Caco-2 (cell line): ENCODE measurements around the gene ZBTB17. TPM values are rescaled to one million over a fixed set of nuclear protein-coding genes. Genes with fewer than 3 reads are reported as not detected.

Source experiments
- BruUV-seq: library from RNA; stranded (reverse); fragments of 400-500 nt; replicated peaks from 2 replicates; lab custom pipeline; 2021; lab: Mats Ljungman, UMichigan
- CTCF ChIA-PET: fragments of 300-600 bp; sonication (Branson Sonifier 250); formaldehyde crosslinking; loops from one replicate; lab custom pipeline; 2022; ENCODE audit warnings: antibody characterized with exemption; lab: Charles Lee
- POLR2A ChIA-PET: fragments of 300-600 bp; sonication (Branson Sonifier 250); formaldehyde crosslinking; loops from one replicate; lab custom pipeline; 2022; ENCODE audit warnings: antibody characterized with exemption; lab: Charles Lee
- DNase-seq, 2 experiments: peaks; one replicate each; pipeline versions ENCODE4 v3.0.0 to v3.0.0-alpha.2; 2020 to 2022
- H3K27me3 ChIP-seq: replicated peaks from 2 replicates; pipeline ENCODE4 v1.6.0; 2011; ENCODE audit warnings: low read length; ENCODE audit not compliant: control insufficient read depth, insufficient read depth
- H3K36me3 ChIP-seq: 2 replicates; pipeline ENCODE4 v1.5.1; 2011; ENCODE audit warnings: low read length; ENCODE audit not compliant: control insufficient read depth, insufficient read depth
- H3K4me1 ChIP-seq: fragments of 250-450 bp; sonication (Bioruptor Pico); 2 replicates; pipeline ENCODE4 v1.5.1; 2020; ENCODE audit warnings: mild to moderate bottlenecking
- H3K4me3 ChIP-seq: 2 replicates; pipeline ENCODE4 v1.5.1; 2011; ENCODE audit warnings: low read depth, mild to moderate bottlenecking, control low read depth, low read length
- H3K9me3 ChIP-seq: fragments of 250-450 bp; sonication (Bioruptor Pico); 2 replicates; pipeline ENCODE4 v1.5.1; 2020; ENCODE audit warnings: mild to moderate bottlenecking, moderate library complexity
- H3K27ac Mint-ChIP-seq: one replicate; pipeline ENCODE4 v1.8.0; 2022; ENCODE audit warnings: mixed read lengths; ENCODE audit not compliant: unreplicated experiment
- H3K27me3 Mint-ChIP-seq: one replicate; pipeline ENCODE4 v1.8.0; 2022; ENCODE audit warnings: mixed read lengths; ENCODE audit not compliant: insufficient read depth, unreplicated experiment
- H3K36me3 Mint-ChIP-seq: one replicate; pipeline ENCODE4 v1.8.0; 2022; ENCODE audit warnings: mild to moderate bottlenecking, mixed read lengths; ENCODE audit not compliant: insufficient read depth, unreplicated experiment
- H3K4me1 Mint-ChIP-seq: one replicate; pipeline ENCODE4 v1.8.0; 2022; ENCODE audit warnings: low read depth, mixed read lengths; ENCODE audit not compliant: unreplicated experiment
- H3K4me3 Mint-ChIP-seq: one replicate; pipeline ENCODE4 v1.8.0; 2022; ENCODE audit warnings: mild to moderate bottlenecking, moderate library complexity, mixed read lengths; ENCODE audit not compliant: unreplicated experiment
- H3K9me3 Mint-ChIP-seq: one replicate; pipeline ENCODE4 v1.8.0; 2022; ENCODE audit warnings: mixed read lengths; ENCODE audit not compliant: unreplicated experiment
- CTCF ChIP-seq, 2 experiments: fragments of 200-600 bp in 1 of 2; IDR thresholded peaks; 1 replicate in 1 of 2; 2 replicates in 1 of 2; pipeline versions ENCODE4 v1.5.1 to v1.8.0; 2011 to 2022; ENCODE audit warnings: antibody characterized with exemption in 1 of 2, control low read depth in 1 of 2, inconsistent platforms in 1 of 2, low read depth in 1 of 2, low read length in 1 of 2, mild to moderate bottlenecking in 1 of 2, moderate library complexity in 1 of 2; ENCODE audit not compliant: insufficient read depth in 1 of 2, severe bottlenecking in 1 of 2, unreplicated experiment in 1 of 2
- intact Hi-C: fragments of 100-400 bp; cut with micrococcal nuclease; formaldehyde crosslinking; loops from one replicate; pipeline ENCODE4 v1.10.0; 2022; ENCODE audit not compliant: unreplicated experiment
- total RNA-seq: library from RNA; stranded (reverse); gene quantifications from 2 replicates; pipeline ENCODE4 v1.2.3, GENCODE V29; 2022

The ZBTB17 gene
- total RNA-seq, 1 experiment from 2014 or later, result 23.5 TPM

GRCh38 chr1:15988856-15989736, 13.2 kb upstream of the ZBTB17 start:
- no peak overlapping the region for H3K4me3 Mint-ChIP-seq
- H3K9me3 Mint-ChIP-seq, result no peaks in the 10 kb centered on the region
- POLR2A ChIA-PET, result no interaction called here
- Histone ChIP-seq H3K36me3 (no peaks in the 10 kb centered on the region), H3K4me1 (no peaks in the 10 kb centered on the region), H3K27me3 (no peaks in the 10 kb centered on the region), H3K9me3 (no peaks in the 10 kb centered on the region), H3K4me3 (no peak overlapping the region)
- BruUV-seq, result no TSS peak
- H3K27ac Mint-ChIP-seq, result no peak overlapping the region
- no peaks in the 10 kb centered on the region for H3K27me3 Mint-ChIP-seq
- H3K4me1 Mint-ChIP-seq, result no peaks in the 10 kb centered on the region
- no peak for DNase-seq
- intact Hi-C loops, result no loop called here
- CTCF ChIA-PET, result no interaction called here
- H3K36me3 Mint-ChIP-seq, result no peaks in the 10 kb centered on the region
- no peak for TF ChIP-seq CTCF (IDR thresholded peaks at IDR 0.05; ENCODE audit: insufficient read depth in 1 of 2, low read depth in 1 of 2, low read length in 1 of 2, severe bottlenecking in 1 of 2, unreplicated experiment in 1 of 2)

- Mint-ChIP-seq H3K9me3 (peaks cover 11% of the 10 kb centered on the region), H3K27ac (no peak overlapping the region), H3K4me3 (no peak overlapping the region), H3K27me3 (no peaks in the 10 kb centered on the region), H3K36me3 (no peaks in the 10 kb centered on the region), H3K4me1 (no peaks in the 10 kb centered on the region)
- no peaks in the 10 kb centered on the region for H3K27me3 ChIP-seq
- H3K4me1 ChIP-seq, result no peaks in the 10 kb centered on the region
- no peaks in the 10 kb centered on the region for H3K36me3 ChIP-seq
- POLR2A ChIA-PET, result no interaction called here
- no TSS peak for BruUV-seq
- TF ChIP-seq CTCF (IDR thresholded peaks at IDR 0.05; ENCODE audit: insufficient read depth in 1 of 2, low read depth in 1 of 2, low read length in 1 of 2, severe bottlenecking in 1 of 2, unreplicated experiment in 1 of 2), result no peak
- no peak overlapping the region for H3K4me3 ChIP-seq
- H3K9me3 ChIP-seq, result no peaks in the 10 kb centered on the region
- CTCF ChIA-PET, result interaction anchor here (1.1 kb wide), 1 partner anchor 11 kb away, joined by 3 read pairs; no protein-coding TSS in a partner anchor
- intact Hi-C loops, result no loop called here
- DNase-seq, result no peak
Measured at GRCh38 chr1:15985611-15986297, 9.9 kb upstream of the ZBTB17 start.

- no peak overlapping the region for H3K4me3 ChIP-seq
- TF ChIP-seq CTCF (IDR thresholded peaks at IDR 0.05; ENCODE audit: insufficient read depth in 1 of 2, low read depth in 1 of 2, low read length in 1 of 2, severe bottlenecking in 1 of 2, unreplicated experiment in 1 of 2), result no peak
- no TSS peak for BruUV-seq
- no peaks in the 10 kb centered on the region for H3K27me3 ChIP-seq
- intact Hi-C loops, result no loop called here
- H3K4me1 ChIP-seq, result no peaks in the 10 kb centered on the region
- H3K4me3 Mint-ChIP-seq, result no peak overlapping the region
- H3K9me3 ChIP-seq, result peaks cover 4% of the 10 kb centered on the region; the same call in 1 of the 2 replicates
- no peaks in the 10 kb centered on the region for H3K36me3 ChIP-seq
- H3K36me3 Mint-ChIP-seq, result no peaks in the 10 kb centered on the region
- ChIA-PET POLR2A (no interaction called here), CTCF (no interaction called here)
- peaks cover 11% of the 10 kb centered on the region for H3K9me3 Mint-ChIP-seq
- DNase-seq, result no peak
- H3K4me1 Mint-ChIP-seq, result no peaks in the 10 kb centered on the region
- no peak overlapping the region for H3K27ac Mint-ChIP-seq
- H3K27me3 Mint-ChIP-seq, result no peaks in the 10 kb centered on the region
Measured at GRCh38 chr1:15983275-15983674, 7.4 kb upstream of the ZBTB17 start.
